T1000 (cell line): Measurements from ENCODE around the gene GNA12.

Experiments
- DNase-seq: peaks from one replicate; lab custom pipeline; 2025; ENCODE audit warnings: mixed read lengths; lab: John Stamatoyannopoulos, UW

GNA12 gene

GRCh38 chr7:2802504-2803341, 41.4 kb downstream of the GNA12 start:
- no peak for DNase-seq

DNA sequence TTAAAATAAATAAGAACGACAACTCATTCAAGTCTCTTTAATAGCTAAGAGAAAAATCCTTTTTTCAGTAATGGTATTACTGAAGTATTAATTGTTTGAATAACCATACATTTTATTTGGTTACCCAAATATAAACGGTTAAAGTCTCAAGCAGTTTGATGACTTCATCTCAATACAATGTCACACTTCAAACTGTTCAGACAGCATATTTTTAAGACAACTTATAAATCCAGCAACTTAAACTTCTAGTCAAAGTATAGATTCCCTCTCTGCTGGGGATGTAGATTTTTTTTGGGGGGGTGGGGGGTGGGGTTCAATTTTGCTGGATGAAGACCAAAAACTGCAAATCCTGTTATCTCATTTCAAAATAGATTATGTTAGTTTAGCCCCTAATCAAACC, 42.0 kb downstream of the GNA12 start:
- DNase-seq: no peak

DNA sequence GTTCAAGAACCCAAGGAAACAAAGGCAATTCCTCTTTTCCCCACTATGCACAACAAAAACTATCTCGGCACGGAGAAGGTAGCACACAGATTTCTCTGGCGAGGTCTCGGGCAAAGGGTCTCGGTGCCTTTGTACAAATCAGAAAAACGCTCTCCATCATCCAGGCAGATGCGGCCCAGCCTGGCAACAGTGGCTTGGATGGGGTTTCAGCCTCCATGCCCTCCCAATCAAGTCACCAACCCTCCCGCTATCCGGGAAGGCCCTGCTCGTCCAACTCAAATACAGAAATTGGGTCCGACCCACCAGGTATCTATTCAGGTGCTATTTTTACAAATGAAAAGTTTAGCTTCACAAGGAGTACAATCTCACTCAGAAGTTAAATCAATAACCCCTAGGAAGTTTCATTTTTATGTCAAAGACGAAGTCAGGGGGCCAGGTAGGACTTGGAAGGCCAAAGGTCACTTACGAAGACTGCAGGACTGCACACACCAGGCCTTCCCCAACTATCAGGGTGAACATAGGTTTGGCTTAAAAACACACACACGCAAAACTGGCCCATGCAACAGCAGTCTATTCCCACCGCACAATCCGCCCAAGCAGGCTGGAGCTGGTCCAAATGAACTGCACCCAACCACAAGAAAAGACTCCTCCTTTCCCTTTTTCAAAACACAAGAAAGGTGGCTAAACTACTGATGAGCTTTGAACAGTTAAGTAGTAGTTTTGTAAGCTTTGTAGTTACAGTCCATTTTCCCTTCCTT, 43.0 kb downstream of the GNA12 start:
- no peak for DNase-seq

DNA sequence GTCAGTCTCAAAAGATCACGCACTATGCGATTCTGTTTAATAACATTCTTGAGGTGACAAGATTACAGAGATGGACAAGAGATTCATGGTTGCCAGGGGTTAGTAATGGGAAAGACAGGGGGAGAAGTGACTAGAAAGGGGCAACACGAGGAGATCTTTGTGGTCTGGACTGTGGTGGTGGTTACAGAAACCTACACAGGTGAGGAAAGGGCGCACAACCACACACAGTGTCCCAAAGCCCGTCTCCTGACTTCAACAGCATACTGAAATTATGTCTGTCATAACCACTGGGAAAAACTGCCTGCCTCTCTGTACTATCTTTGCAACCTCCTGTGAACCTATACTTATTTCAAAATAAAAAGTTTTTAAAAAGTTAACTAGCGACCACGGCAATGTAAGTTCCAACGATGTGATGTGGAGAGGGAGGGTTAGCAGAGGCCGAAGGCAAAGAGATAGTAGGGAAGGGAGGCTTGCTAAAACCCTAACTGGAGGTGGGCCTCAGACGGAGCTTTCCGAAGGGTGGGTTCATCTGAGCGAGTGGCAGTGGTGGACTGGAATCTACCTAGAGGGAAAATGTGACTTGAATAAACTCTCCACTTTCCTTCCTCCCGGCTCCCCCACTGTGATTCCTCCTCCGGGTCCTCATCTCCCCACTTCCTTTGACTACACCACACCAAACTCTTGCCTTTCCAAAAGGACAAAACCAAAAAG, 43.7 kb downstream of the GNA12 start:
- no peak for DNase-seq

DNA sequence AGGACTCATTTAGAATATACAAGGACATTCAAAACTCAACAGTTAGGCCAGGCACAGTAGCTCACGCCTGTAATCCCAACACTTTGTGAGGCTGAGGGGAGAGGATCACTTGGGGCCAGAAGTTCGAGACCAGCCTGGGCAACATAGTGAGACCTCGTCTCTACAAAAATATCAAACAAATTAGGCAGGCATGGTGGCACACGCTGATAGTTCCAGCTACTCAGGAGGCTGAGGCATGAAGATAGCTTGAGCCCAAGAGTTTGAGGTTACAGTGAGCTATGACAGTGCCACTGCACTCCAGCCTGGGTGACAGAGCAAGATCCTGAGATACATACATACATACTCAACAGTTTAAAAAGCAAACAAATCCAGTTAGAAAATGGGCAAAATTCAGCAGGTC, 44.9 kb downstream of the GNA12 start:
- DNase-seq: no peak

DNA sequence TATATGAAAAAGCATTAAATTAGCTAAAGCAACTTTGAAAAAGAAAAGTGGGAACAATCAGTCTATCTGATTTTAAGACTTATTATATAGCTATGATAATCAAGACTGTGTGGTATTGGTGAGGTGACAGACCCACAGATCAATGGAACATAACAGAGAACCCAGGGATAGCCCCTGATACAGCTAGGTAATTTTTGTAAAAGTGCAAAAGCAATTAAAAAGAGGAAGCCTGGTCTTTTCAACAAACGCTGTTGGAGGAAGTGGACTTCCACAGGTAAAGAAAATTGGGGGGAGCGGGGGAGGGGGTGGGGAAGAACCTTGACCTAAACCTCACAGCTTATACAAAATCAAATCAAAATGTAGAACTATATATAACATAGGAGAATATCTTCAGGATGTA, 45.4 kb downstream of the GNA12 start:
- no peak for DNase-seq

GRCh38 chr7:2796358-2797352, 47.5 kb downstream of the GNA12 start:
- no peak for DNase-seq

GRCh38 chr7:2795906-2796305, 48.2 kb downstream of the GNA12 start:
- DNase-seq: no peak

DNA sequence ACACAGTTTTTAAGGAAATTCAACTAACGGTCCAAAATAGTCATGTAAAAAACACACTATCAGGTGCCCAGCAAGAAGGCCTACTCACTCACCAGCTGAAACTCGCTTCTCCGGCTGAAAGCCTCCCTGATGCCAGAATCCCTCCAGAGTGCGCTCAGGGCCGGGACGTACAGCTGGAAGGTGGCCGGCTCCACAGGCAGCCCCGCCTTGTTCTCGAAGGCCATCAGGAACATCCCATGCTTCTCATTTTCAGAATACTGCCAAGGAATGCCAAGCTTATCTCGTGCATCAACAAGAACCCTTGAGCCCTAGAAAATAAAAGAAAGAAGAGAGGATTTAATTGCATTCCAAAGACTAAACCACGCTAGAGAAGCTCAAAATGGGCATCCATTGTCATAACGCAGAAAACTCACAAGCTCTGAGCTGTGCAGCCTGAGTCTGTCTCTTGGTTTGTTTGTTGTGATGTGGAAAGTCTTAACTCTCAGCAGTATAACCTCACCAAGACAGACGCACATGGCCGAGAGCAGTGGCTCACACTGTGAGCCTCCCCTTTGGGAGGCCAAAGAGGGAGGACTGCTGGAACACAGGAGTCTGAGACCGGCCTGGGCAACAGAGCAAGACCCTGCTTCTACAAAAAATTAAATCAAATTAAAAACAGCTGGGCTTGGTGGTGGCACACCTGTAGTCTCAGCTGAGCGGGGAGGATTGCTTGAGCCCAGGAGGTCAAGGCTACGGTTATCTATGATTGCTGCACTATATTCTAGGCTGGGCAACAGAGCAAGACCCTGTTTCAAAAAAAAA, 49.1 kb downstream of the GNA12 start:
- DNase-seq: no peak

- DNase-seq: no peak
Observed at GRCh38 chr7:2792856-2793487, 51.1 kb downstream of the GNA12 start.

DNA sequence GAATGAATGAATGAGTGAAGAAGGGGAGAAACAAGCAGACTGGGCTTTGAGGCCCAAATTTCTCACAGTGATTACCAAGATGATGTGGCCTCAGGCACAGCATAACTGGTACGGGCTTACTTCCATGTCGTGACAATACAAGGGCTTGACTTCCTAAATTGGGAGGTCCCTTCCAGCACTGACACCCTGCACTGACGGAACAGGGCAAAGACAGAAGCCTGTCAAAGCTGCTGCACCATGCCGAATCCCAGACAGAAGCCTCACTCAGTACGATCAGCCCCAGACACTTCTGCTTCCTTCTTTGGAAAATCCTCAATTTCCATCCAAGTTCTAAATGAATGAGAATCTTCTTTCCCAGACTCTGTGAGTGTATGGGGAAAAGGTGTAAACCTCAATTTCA, 51.9 kb downstream of the GNA12 start:
- no peak for DNase-seq

DNA sequence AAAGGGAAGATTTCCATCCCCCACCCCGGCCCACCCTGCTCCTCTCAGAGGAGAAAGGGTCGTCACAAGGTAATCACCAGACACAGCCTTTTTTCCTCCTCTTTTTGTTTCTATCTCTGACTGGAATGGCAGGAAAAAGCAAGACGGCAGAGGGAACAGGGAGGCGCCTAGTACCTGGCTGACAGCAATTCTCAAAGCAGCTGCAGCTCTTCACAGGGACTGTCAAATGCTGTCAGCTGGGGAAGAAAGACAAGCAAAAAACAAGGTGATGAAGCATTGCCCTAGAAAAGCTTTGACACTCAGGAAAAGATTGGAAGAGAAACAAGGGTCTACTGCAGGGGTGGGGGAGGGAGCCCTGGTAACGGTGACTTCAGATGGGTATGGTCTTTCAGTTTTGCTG, 52.7 kb downstream of the GNA12 start:
- no peak for DNase-seq

DNA sequence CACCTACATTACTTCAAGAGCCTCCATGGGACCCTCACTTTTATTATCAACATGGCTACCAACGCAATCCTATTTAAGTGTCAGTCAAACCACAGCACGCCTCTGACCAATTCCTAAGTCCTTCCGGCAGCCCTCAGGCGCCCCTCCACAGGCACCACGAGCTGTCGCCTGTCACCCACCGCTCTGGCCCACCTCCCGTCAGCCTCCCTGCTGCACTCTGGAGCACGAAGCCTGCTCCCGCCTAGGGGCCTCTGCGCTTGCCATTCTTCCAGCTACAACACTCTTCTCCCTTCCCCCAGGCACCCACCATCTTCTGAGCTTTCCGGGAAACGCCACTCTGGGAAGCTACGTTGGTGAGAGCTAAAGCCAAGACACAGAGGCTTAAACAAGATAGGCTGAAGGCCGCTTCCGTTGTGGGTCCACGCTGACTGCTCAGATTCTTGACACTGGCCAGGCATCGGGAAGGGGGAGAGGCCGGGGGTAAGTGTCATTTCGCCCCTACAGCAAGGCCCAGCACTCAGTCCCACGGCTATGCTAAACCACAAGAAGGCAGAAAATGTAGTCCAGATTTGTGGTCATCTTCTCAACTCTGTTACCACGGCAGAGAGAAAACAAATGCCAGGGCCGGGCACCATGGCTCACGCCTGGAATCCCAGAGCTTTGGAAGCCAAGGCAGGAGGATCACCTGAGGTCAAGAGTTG, 56.7 kb downstream of the GNA12 start:
- no peak for DNase-seq

GRCh38 chr7:2786607-2787116, 57.4 kb downstream of the GNA12 start:
- DNase-seq: no peak

GRCh38 chr7:2785071-2785500, 59.0 kb downstream of the GNA12 start:
- no peak for DNase-seq

GRCh38 chr7:2782565-2782964, 61.5 kb downstream of the GNA12 start:
- DNase-seq: no peak

DNA sequence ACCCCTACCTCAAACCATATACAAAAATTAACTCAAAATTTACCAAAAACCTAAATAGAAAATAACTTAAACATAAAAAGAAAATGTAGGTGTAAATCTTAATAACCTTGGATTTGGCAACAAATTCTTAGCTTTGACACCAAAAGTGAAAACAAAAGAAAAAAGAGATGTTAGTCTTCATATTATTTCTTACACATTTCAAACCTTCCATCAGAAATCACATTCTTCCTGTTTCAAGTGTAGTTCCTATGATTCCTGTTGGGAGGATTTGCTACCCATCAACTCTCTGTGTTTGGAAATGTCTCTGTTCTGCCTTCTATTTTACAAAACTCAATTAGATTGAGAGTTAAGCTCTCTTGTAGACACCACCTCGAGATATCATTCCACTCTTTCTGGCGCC, 62.0 kb downstream of the GNA12 start:
- no peak for DNase-seq

- DNase-seq: no peak
Observed at GRCh38 chr7:2781636-2782035, 62.5 kb downstream of the GNA12 start.

DNA sequence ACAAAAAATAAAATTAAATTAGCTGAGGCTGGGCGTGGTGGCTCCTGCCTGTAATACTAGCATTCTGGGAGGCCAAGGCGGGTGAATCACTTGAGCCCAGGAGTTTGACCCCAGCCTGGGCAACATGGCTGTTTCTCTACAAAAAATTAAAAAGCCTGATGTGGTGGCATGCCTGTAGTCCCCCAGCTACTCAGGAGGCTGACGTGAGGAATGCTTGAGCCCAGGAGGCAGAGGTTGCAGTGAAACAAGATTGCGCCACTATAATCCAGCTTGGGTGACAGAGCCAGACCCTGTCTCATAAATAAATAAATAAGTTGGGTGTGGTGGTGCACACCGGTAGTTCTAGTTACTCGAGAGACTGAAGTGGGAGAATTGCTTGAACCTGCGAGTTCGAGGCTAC, 65.1 kb downstream of the GNA12 start:
- no peak for DNase-seq
